Hematopoietic multipotent progenitor cell treated with erythropoietin and hydrocortisone succinate and interleukin-3 and kit ligand, for 17 days (in vitro differentiated cells): ENCODE measurements around the gene CD83.
"Not testable (repeated sequence)": the region's sequence is repeated elsewhere in the genome, so short reads cannot be mapped to it uniquely, and the experiment has no call there.

ENCODE experiments used
- DNase-seq: peaks from one replicate; pipeline ENCODE4 v3.0.0-alpha.2; 2015; ENCODE audit warnings: low spot score

CD83 gene

GRCh38 chr6:14149053-14149738 is 31.6 kb downstream of the CD83 start:
- no peak for DNase-seq

DNA sequence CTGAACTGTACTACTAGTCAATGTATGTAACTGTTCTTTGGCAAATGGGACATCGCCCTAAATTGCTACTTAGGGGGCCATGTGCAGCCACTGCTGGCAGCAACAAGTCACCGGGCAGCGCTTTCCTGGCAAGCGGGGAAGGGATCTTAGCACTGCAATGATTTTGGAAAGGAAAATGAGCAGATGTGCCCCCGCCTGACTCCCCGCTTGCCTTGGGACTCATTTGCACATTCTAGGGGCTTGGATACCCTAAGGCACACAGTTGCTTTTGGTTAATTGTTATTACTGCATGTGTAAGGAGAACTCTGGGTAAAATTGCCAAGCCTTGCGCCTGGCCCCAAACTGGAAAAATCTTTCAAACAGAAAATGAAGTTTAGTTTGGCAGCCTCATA is 32.2 kb downstream of the CD83 start:
- no peak for DNase-seq

GRCh38 chr6:14151300-14151699 is 33.7 kb downstream of the CD83 start:
- DNase-seq: not testable (repeated sequence)

GRCh38 chr6:14151773-14152172 is 34.2 kb downstream of the CD83 start:
- no peak for DNase-seq

- no peak for DNase-seq
These were observed 35.7 kb downstream of the CD83 start for GRCh38 chr6:14153228-14153627.

- DNase-seq: no peak
These were observed 41.5 kb downstream of the CD83 start for GRCh38 chr6:14159090-14159489.

DNA sequence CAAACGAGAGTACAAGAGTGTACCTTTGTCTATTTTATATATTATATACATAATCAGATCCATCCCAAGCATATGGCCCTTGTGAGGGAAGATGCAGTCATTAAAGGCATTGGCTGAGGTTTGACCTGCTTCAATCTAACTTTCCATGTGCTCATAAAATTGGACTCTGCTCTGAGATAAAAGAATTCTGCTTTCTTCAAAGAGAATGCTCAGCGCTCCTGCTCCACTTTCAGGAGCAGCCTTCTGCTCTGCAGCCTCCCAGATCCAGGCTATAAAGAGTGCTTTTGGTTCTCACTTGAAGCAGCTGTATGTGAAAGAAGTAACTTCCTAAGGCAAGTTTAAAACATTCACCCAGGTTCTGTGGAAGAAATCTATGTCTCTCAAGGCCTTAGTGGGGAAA is 45.3 kb downstream of the CD83 start:
- DNase-seq: no peak

DNA sequence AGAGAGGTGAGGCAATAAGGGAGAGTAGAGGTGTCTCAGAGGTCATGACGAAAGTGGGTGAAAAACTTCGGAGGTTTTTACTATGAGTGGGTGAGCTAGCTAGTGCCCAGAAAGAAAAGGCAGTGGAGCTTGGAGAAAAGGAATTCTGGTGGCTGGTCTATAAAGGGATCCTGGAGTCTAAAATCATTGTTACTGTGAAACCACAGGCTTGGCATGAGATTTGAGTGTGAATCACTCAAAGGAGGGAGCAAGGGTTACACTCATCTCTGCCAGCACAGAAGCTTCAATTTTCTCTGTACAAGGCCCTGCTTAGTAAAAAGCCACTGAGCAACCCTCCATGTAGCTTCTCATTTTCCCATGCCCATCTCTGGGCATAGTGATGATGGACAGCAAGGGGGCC is 47.5 kb downstream of the CD83 start:
- no peak for DNase-seq

GRCh38 chr6:14166839-14167238 is 49.3 kb downstream of the CD83 start:
- no peak for DNase-seq

DNA sequence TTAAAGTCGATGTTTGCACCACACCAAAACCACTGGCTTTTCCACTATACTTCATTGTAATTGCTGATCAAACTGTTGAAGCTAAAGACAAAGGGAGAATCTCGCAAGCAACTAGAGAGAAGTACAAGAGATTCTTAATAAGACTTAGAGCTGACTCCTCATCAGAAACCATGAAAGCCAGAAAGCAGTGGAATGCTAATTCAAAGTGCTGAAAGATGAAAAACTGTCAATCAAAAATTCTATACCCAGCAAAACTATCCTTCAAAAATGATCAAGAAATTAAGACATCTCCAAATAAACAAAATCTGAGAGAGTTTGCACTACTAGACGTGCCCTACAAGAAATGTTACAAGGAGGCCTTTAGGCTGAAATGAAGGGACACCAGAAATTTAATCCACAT is 52.6 kb downstream of the CD83 start:
- no peak for DNase-seq

- no peak for DNase-seq
These were observed 55.0 kb downstream of the CD83 start for GRCh38 chr6:14172562-14172961.

GRCh38 chr6:14174226-14174625 is 56.7 kb downstream of the CD83 start:
- DNase-seq: no peak

- DNase-seq: no peak
These were observed 57.4 kb downstream of the CD83 start for GRCh38 chr6:14174996-14175395.

- DNase-seq: no peak
These were observed 58.9 kb downstream of the CD83 start for GRCh38 chr6:14176429-14176828.

DNA sequence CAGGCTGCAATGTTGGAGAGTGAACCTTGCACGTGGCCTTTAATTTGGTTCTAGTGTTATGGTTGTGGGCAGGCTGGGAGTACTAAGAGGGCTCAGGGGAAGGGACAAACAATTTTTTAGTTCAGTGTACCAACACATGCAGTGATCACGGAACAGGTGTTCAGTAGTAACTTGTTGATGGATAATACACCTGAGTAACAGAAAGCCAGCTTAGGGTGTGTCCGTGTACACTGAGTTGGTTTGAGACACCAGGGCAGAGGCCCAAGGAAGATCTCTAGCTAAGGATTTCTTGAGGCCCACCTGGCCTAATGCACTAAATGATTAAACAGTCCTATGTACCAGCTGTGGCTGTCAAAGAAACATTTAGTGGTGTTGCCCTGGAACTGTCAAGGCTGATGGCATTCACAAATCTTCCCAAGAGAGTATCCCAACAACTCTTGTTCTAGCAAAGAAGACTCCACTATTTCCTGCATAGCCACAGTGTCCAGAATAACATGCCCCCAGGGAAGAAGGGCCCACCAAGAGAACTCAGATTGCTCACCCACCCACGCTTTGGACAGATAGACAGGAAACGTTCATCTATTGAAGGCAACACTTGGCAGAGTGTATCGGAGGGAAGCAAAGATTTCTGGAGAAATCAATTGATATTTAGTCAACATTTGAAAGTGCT is 60.0 kb downstream of the CD83 start:
- no peak for DNase-seq

- no peak for DNase-seq
These were observed 60.5 kb downstream of the CD83 start for GRCh38 chr6:14178083-14178445.

DNA sequence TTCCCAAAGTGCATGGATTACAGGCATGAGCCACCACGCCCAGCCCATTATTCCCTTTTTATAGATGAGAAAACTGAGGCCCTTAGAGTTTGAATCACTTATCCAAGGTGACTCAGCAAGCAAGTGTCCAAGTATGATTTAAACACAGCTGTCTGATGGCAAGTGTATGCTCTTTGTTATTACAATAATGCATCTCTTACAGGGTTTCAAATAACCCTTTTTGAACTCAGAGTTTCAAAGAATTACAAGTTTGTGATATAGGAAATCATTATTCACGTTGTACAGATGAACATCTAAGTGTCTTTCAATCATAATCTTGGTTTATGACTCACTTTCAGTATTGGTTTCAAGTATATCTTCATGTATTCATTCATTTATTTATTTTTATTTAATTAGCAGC is 63.0 kb downstream of the CD83 start:
- DNase-seq: no peak

GRCh38 chr6:14182916-14183315 is 65.3 kb downstream of the CD83 start:
- DNase-seq: no peak
